Measurements from ENCODE around the gene TRDMT1. TPM values are rescaled to one million over a fixed set of nuclear protein-coding genes. Genes with fewer than 3 reads are reported as not detected.

The TRDMT1 gene
- total RNA-seq, 4 donors from 2014 or later: 3.7 to 9.7 (median 7.9) TPM

GRCh38 chr10:17247210-17247609 is 45.7 kb upstream of the TRDMT1 start:
- Histone ChIP-seq H3K36me3 (no peaks in the 10 kb centered on the region), H3K4me3 (no peak overlapping the region), H3K27ac (no peak overlapping the region), H3K4me1 (no peaks in the 10 kb centered on the region), H3K27me3 (no peaks in the 10 kb centered on the region), H3K9me3 (no peaks in the 10 kb centered on the region)
- DNase-seq: no peak
- in situ Hi-C loops (cut with MboI; ENCODE audit: low pct_ligation_motif_present in 1 of 4, low pct_unique_long_range_greater_than_20kb in 1 of 4, low sequenced_read_pairs in 3 of 4) (no loop called here), intact Hi-C loops (cut with DNase I; ENCODE audit: low total_unique reads) (no loop called here)
- WGBS, 2 donors (ENCODE audit: low coverage in 1 of 2): 80 to 100% methylated on average over 1 of the region's 1 CpG
- TF ChIP-seq POLR2AphosphoS5 (IDR thresholded peaks at IDR 0.05) (no peak), CTCF (IDR thresholded peaks at IDR 0.05) (no peak), EP300 (IDR thresholded peaks at IDR 0.05; ENCODE audit: low read depth) (no peak), POLR2A (IDR thresholded peaks at IDR 0.05) (no peak)

- intact Hi-C loops (cut with DNase I; ENCODE audit: low total_unique reads) (no loop called here), in situ Hi-C loops (cut with MboI; ENCODE audit: low pct_ligation_motif_present in 1 of 4, low pct_unique_long_range_greater_than_20kb in 1 of 4, low sequenced_read_pairs in 3 of 4) (no loop called here)
- no peaks in the 10 kb centered on the region for H3K4me1 ChIP-seq
- H3K9me3 ChIP-seq: no peaks in the 10 kb centered on the region
- no peak overlapping the region for H3K4me3 ChIP-seq
- no peak for TF ChIP-seq POLR2AphosphoS5 (IDR thresholded peaks at IDR 0.05)
- no peak for TF ChIP-seq POLR2A (IDR thresholded peaks at IDR 0.05)
- no peak for TF ChIP-seq CTCF (IDR thresholded peaks at IDR 0.05)
- TF ChIP-seq EP300 (IDR thresholded peaks at IDR 0.05; ENCODE audit: low read depth): no peak
- no peak overlapping the region for H3K27ac ChIP-seq
- H3K36me3 ChIP-seq: no peaks in the 10 kb centered on the region
- H3K27me3 ChIP-seq: no peaks in the 10 kb centered on the region
- DNase-seq: no peak
These were observed 43.4 kb upstream of the TRDMT1 start for GRCh38 chr10:17244700-17245365.

GRCh38 chr10:17241611-17242333 is 40.3 kb upstream of the TRDMT1 start:
- in situ Hi-C loops (cut with MboI; ENCODE audit: low pct_ligation_motif_present in 1 of 4, low pct_unique_long_range_greater_than_20kb in 1 of 4, low sequenced_read_pairs in 3 of 4): no loop called here
- no peak overlapping the region for H3K4me3 ChIP-seq
- no peak for DNase-seq
- no peak for TF ChIP-seq EP300 (IDR thresholded peaks at IDR 0.05; ENCODE audit: low read depth)
- no peak for TF ChIP-seq POLR2A (IDR thresholded peaks at IDR 0.05)
- H3K27me3 ChIP-seq: no peaks in the 10 kb centered on the region
- H3K36me3 ChIP-seq: peaks cover 0 to 13% (median under 1%) of the 10 kb centered on the region in 4 donors
- no peak overlapping the region for H3K27ac ChIP-seq
- 75 to 89% methylated on average over 1 to 5 of the region's 5 CpGs for WGBS, 2 donors (ENCODE audit: low coverage in 1 of 2)
- H3K4me1 ChIP-seq: peaks cover 0 to 10% (median 3%) of the 10 kb centered on the region in 4 donors
- intact Hi-C loops (cut with DNase I; ENCODE audit: low total_unique reads): no loop called here
- no peaks in the 10 kb centered on the region for H3K9me3 ChIP-seq

- H3K27ac ChIP-seq: no peak overlapping the region
- no peaks in the 10 kb centered on the region for H3K9me3 ChIP-seq
- peaks cover 0 to 24% (median 3%) of the 10 kb centered on the region in 4 donors for H3K36me3 ChIP-seq
- in situ Hi-C loops (cut with MboI; ENCODE audit: low pct_ligation_motif_present in 1 of 4, low pct_unique_long_range_greater_than_20kb in 1 of 4, low sequenced_read_pairs in 3 of 4): no loop called here
- intact Hi-C loops (cut with DNase I; ENCODE audit: low total_unique reads): no loop called here
- H3K27me3 ChIP-seq: no peaks in the 10 kb centered on the region
- no peak for DNase-seq
- peaks cover 0 to 13% (median 3%) of the 10 kb centered on the region in 4 donors for H3K4me1 ChIP-seq
- no peak overlapping the region for H3K4me3 ChIP-seq
- no peak for TF ChIP-seq POLR2A (IDR thresholded peaks at IDR 0.05)
- TF ChIP-seq POLR2AphosphoS5 (IDR thresholded peaks at IDR 0.05): no peak
- no peak for TF ChIP-seq EP300 (IDR thresholded peaks at IDR 0.05; ENCODE audit: low read depth)
- no peak for TF ChIP-seq CTCF (IDR thresholded peaks at IDR 0.05)
- 89 to 100% methylated on average over 2 to 4 of the region's 4 CpGs for WGBS, 2 donors (ENCODE audit: low coverage in 1 of 2)
These were observed 39.1 kb upstream of the TRDMT1 start for GRCh38 chr10:17240616-17241015.

Measured in transverse colon (tissue), 4 donors.